Tongue (tissue), 2 donors: ENCODE data around the gene ABCC11. TPM values are rescaled to one million over a fixed set of nuclear protein-coding genes. Genes with fewer than 3 reads are reported as not detected.
A peak's percentile ranks its signal among the peaks of the same experiment; 100 is the strongest.
"Not testable (repeated sequence)": the region's sequence is repeated elsewhere in the genome, so short reads cannot be mapped to it uniquely, and the experiment has no call there.

Source experiments
- DNase-seq: peaks from one replicate; pipeline ENCODE4 v3.0.0-alpha.2; 2015
- total RNA-seq: library from RNA; depleted of rRNA; stranded (reverse); fragments of >200 nt; gene quantifications from one replicate; pipeline ENCODE4 v1.2.3, GENCODE V29; 2014

The ABCC11 gene
- total RNA-seq, 1 donor from 2014 or later, result 0.41 TPM

DNA sequence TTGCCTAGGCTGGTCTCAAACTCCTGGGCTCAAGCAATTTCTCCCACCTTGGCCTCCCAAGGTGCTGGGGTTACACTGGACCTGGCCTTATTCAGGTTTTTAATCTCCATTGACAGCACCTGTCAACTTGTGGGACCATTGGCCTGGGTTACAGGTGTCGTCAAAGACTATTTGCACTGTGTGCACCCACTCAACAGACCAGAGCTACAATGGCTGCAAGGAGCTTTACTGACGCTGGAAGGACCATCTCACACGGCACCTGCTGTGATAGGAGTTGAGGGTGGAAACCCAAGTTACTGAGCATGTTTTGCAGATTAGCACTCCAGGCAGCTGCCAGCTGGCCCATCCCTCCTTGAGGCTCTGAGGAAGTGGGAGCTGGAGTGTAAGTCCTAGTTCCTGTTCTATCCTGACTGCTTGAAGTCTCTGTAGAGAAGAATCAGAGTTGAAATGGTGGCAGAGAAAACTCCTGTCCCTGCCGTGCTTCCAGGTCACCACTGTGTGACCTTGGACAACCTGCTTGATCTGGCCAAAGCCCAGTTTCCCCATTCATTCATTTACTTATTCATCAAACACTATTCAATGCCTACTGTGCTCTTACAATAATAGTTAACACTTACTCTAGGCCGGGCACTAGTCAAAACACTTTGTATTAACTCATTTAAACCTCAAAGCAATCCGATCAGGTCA is 45.7 kb downstream of the ABCC11 start:
- peak; percentile 18 for DNase-seq

DNA sequence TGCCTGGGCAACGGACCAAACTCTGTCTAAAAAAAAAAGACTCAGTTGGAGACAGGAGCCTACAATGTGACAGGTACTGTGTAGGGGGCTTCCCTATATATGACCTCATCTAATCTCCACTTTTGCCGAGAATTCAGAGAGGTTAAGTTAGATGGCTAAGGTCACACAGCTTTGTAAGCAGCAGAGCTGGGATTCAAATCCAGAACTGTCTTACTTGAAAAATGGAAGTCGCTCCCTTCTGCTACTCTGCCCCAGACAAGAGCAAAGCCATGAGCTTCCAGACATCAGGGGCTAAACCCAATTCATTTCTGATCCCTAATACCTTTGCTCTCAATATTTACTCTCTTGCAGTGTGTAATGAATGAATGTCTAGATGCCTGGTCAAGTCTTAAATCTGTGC is 50.0 kb downstream of the ABCC11 start:
- DNase-seq, result no peak

DNA sequence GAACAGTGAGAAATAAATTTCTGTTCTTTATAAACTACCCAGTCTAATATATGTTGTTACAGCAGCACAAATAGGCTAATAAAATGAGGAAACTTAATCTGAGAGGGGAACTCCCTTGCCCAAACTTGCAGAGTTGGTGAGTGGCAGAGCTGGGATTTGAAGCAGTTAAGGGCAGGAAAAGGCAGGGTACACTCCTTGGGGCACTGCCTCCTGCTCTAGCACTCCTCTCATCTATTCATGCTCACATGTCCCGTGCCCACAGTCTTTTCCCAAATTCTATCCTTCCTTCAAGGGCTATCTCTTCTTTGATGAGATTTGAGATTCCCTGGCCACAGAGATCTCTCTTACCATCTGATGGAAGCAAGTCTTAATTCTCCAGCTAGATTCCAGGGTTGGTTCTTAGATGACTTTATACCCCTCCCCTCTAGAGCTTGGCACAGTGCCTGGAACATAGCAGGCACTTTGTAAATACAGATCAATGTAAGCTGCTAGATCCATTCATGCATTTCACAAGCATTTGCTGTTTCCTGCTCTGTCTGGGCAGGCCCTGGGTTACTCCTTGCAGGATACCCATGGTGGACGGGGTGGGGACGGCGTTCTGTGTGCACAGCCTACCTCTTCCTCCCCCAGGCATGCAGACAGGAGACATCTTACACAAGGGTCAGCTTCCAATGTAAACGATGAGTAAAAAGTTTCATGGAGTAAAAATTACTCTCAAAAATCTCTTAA is 52.3 kb downstream of the ABCC11 start:
- peak; percentile 72 for DNase-seq

DNA sequence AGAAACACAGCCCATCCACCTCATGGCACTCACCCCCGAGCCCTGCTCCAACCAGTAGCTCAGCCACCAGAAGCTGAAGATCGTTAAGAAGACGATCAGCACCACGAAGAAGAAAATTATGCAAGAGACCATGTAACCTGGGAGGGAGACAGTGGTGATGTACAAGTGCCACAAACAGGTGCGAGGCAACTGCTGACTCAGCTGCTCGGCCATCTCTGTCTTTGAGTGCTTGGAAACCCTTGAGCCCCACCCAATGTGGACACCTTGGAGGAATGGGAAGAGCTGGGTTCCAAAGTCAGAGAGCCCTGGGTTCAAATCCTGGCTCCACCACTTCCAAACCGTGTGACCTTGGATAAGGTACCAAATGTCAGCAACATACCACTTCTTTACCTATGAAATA is 53.5 kb downstream of the ABCC11 start:
- no peak for DNase-seq

DNA sequence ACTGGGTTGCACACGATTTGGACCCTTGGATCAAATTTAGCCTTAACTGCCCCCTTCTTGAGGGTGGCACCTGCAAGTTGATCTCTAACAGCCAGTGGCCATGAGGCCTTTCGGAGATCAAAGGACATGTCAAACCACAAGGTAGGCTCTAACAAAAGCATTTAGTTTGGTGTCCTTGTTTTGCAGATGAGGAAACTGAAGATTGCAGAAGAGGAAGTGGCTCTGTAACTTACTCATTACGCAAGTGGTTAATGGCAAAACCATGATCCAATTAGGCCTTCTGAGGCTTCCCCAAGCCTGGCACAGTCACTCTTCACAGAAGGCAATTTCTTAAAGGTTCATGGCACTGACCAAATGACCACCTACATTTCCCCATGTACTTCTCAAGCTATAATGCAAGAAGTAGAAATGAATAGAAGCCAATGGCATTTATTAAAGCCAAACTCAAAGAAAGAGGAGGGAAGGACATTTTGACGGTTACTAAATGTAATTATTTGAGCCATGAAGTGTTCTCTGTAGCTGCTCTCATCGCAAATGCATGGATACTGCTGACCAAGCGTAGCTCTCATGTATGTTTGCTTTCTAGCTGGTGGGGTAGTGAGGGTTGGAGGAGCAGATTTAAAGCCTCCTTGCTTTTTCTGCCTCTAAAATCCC is 58.8 kb downstream of the ABCC11 start:
- no peak for DNase-seq

DNA sequence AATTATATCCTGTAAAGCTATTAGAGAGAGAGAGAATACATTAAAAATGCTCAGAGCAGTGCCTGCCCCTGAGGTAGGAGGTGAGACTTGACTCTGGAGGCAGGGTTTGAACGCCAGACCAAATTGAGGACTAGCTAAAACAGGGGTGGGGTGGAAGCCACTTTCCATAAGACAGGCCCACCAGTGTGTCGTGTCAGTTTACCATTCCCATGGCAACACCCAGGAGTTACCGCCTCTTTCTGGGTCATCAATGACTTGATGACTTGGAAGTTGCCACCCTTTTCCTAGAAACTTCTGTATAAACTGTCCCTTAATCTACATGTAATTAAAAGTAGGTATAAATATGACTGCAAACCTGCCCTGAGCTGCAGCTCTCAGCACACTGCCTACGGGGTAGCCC is 59.6 kb downstream of the ABCC11 start:
- DNase-seq, result no peak

DNA sequence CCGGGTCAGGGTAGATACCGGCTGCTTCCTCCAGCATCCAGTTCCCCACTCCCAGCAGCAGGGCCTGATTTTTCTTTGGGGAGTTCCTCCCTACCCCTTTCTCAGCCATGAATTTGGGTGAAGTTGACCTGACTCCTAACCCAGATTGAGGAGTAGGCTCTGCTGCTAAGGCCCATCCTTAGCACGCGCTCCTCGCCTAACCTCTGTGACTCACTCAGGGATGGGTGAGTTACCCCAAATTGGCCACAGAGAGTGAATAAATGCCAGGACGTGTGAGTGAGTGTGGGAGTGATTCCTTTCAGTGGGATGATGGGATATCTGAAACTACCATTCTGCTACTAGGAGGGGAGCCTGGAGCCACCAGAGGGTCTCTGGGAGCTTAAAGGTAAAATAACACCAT is 62.7 kb downstream of the ABCC11 start:
- no peak for DNase-seq

DNA sequence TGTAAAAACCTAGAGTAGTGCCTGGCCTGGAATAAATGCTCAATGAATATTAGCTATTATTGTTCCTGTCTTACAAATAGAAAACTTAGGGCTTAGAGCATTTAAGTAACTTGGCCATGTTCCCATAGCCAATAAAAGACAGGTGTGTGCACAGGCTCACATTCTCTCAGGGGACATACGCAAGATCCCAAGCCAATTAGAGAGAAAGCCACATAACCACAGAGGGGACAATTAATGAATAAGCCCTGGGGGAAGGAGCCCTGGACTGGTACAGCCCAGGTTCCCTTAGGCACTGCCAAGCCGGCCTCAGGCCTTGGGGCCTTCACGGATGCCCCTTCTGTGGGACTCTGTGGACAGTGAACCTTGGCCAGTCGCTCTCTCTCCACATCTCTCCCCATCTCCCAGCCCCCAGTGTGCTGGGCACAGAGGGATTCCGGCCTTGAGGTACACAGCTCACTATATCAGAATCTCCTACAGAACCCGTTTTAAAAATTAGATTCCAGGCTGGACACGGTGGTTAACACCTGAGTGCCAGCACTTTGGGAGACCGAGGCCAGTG is 64.3 kb downstream of the ABCC11 start:
- peak; percentile 15 for DNase-seq

DNA sequence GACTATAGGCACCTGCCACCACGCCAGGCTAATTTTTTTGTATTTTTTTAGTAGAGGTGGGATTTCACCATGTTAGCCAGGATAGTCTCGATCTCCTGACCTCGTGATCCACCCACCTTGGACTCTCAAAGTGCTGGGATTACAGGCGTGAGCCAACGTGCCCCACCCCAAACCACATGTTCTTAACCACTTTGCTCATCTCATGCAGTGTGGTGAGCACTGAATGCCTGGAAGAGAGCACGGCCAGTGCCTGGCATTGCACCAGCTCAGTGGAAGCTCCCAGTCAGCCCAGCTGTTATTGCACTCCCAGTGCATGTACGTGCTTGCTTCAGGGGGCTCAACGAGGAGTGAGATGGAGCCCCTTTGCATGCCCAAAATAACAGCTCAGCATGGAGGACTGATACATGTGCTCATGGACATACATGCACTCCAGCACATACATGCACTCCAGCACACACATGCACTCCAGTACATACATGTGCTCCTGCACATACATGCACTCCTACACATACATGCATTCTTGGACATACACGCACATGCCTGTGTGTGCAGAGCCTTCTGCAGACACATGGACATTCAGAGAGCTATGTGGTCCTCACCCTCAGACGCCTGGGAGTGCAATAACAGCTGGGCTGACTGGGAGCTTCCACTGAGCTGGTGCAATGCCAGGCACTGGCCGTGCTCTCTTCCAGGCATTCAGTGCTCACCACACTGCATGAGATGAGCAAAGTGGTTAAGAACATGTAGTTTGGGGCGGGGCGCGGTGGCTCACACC is 65.4 kb downstream of the ABCC11 start:
- not testable (repeated sequence) for DNase-seq

DNA sequence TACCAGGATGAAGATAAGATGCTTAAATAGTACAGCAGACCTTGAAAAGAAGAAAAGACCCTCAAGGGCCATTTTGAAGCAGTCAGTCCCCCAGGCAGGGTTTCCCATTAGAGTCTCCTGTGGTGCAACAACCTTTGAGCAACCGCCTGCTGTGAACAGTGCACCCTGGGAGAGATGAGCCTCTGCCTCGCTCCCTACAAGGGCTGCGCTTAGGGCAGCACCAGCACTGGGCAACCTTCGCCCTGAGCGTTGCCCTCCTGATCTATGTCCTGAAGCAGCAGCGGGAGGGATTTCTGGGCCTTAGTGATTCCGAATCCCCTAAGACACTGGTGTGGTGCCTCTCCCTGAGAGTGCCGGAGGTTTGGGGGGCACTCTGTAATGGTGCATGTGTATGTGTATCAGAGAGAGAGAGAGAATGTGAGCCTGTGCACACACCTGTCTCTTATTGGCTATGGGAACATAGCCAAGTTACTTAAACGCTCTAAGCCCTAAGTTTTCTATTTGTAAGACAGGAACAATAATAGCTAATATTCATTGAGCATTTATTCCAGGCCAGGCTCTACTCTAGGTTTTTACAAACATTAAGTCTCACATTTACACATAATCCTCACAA is 66.4 kb downstream of the ABCC11 start:
- no peak for DNase-seq

DNA sequence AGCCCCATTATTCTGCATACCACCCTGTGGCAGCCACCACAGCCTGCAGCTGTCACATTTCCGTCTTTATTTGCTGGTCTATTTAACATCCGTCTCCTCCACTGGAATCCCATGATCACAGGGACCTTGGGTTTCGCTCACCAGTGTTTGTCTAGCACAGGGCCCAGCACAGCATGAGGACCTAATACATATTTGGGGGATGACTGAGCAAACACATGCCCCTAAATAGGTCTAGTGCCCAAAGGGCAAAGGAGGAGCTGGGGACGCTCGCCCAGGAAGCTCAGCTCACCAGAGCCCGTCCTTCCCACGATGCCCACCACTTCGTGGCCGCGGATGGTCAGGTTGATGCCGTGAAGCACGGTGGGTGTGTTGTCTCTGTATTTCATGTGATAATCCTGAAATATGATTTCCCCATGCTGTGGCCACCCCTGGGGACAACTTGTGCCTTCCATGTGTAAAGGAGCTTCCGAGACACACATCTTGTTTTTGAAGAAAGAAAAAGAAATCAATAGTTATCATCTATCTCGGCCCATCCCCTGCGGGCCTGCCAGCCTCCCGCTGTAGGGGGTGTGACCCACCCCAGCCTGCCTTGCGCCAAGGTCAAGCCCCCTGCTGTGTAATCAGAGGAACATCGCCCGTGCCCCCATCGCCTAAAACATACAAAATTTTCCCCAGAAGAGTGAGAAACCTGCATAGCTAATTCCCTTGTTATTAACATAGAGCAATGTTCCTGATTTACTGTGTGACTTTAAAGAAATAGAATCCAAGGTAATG is 70.5 kb downstream of the ABCC11 start:
- no peak for DNase-seq

DNA sequence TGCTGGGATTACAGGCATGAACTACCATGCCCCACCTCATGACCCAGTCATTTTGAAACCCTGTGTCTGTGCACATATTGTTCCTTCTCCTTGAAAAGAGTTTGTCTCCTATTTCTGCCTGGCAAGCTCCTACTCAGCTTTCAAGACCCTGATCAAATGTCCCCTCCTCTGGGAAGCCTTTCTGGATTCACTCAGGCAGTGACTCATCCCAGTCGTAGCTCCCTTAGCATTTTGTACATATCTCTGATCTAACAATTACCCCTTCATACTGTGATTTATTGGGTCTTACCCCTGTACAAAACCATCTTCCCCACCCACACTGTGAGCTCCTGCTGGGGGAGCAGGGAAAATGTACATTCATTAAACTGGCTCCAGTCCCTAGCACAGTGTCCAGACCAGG is 73.5 kb downstream of the ABCC11 start:
- DNase-seq, result no peak

DNA sequence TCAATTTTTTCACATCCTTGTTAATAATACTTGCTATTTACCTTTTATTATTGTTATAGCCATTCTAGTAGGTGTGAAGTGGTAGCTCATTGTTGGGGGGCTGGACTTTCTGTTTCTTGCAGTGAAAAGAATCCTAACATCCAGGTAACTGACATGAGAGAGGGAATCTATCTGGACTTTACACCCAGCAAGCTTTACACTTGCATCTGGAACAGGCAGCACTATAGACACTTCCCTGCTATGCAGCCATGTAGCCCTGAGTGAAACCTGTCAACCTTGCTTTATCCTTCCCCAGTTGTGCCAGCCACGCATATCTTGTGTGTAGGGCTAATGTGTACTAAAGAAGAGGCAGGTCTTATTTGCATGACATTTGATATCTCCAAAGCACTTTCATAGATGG is 74.7 kb downstream of the ABCC11 start:
- DNase-seq, result no peak

DNA sequence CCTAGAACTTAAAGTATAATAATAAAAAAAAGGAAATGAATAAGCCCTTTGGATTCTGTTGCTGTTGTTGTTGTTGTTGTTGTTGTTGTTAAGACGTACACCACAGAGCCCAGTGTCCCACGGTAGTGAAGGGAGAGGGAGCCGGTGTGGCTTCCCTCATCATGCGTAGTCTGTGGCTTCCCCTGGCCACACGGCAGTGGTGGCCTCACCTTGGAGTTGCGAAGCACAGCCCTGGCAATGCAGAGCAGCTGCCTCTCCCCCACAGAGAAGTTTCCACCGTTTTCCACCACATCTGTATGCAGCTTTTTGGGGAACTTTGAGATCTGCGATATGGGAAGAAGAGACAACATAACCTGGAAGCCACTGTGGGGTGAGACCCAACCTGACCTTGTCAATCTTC is 77.4 kb downstream of the ABCC11 start:
- no peak for DNase-seq

DNA sequence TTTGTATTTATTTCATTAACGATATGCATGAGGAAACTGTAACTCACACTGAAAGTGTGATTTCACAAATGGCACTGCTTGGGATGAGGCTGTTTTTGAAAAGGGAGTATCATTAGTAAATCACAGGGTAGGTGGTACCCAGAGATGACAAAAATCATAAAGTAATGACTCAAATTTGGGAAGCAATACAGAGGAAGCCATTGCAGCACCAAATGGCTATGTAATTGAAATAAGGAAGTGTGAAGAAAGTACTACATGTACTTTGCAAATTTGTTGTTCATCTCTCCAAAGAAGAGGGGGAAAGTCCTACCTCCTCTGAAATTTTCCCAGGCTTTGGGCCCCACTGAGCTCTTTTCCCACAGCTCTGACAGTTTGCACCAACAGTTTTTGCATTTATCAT is 79.3 kb downstream of the ABCC11 start:
- no peak for DNase-seq

DNA sequence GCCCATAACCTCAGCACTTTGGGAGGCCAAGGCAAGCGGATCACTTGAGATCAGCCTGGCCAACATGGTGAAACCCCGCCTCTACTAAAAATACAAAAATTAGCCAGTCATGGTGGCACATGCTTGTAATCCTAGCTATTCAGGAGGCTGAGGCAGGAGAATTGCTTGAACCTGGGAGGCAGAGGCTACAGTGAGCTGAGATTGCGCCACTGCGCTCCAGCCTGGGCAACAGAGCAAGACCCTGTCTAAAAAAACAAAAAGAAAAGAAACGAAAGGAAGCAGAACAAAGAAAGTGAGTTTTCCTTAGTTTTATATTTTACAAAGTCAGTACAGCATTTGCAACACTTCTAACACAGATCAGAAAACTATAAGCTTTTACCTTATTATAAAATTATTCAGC is 80.7 kb downstream of the ABCC11 start:
- not testable (repeated sequence) for DNase-seq

DNA sequence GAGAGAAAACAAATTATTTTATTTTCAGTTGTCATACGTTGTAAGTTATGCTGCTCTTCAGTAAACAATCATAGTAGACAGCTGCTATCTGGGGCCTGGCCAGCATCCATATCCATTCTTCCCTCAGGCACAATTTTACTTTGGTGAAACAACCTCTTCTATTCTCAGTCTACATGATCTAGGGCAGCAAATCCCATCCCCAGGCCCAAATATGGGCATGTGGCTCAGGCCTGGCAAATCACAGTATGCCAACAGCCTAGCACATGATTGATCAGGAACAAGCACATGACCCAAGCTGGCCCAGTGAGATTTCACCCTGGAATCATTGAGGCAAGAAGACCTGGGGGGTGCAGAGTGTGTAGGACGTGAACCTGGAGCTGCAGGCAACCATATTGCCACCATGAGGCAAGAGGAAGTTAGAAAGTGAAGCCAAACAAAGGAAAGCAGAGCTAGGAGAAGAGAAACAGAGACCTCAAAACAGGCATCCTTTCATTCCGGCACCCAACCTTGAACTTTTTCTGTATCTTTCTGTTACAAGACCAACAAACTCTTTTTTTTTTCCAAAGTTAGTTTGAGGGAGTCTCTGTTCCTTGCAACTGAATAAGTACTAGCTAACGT is 81.3 kb downstream of the ABCC11 start:
- no peak for DNase-seq

DNA sequence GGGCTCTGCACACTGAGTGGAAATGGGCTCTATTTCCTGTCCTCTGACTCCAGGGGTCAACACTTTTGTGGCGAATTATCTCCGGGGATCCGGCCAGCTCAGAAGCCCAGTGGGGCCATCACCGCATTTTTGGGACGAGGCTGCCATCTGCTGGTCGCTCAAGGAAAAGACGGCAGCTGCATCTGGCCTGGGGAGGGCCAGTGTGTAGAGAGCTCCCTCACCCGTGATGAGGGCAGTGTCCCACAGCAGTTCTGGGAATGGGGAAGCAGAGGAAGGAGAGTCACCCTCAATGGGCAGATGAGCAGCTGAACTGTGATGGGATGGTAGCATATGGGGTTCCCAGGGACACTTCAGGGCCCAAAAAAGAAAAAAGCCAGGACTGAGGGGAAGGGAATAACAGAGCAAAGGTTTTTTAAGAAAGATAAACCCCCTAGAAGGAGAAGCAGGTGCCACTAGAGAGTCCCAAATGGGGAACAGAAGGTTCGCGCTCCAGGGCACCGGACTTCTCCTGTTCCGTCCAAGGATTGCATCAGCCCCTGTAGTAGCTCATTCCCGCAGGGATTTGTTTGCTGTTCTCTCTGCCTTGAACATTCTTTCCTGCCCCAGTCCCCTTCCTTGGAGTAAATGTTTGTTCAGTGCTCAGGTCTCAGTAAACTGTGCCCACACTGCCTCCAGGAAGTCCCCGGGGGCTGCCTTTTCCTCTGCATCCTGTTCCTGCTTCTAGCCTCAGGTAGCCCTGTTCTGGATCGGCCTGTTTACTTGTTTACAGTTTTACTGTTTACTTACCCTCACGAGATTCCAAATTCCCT is 82.2 kb downstream of the ABCC11 start:
- DNase-seq, result peak; percentile 74

DNA sequence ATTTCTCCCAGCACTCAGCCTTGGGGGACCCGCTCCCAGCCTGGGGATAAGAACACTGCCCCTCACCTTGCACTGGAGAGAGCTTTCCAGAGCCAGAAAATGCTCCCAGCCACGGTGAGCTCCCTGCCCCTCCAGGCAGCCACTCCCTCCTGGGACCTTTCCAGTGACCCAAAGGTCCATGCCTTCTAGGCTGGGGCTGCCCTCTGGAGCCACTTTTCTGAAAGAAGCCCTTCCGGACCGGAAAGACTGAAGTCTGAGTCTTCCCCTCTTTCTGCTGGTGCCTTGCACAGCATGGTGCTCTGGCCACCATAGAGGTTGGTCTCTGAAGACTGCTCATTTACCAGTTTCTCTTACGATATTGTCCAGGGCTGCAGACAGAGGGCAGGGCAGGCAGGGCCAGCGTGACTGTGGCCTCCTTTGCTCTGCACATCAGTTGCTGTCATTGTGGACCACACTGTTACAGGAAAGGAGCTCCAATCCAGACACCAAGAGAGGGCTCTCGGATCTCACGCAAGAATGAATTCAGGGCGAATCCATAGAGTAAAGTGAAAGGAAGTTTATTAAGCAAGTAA is 84.4 kb downstream of the ABCC11 start:
- no peak for DNase-seq
